Endodermal cell (in vitro differentiated cells): ENCODE data around the gene MSGN1. TPM values are rescaled to one million over a fixed set of nuclear protein-coding genes. Genes with fewer than 3 reads are reported as not detected.

Experiments used
- DNase-seq: peaks from one replicate; pipeline ENCODE4 v3.0.0-alpha.2; 2017
- H3K27ac ChIP-seq: 2 replicates; pipeline ENCODE4 v1.5.1; 2013; ENCODE audit warnings: mild to moderate bottlenecking, low read depth, low read length, moderate library complexity
- H3K27me3 ChIP-seq: 2 replicates; pipeline ENCODE4 v1.6.1; 2013; ENCODE audit warnings: mild to moderate bottlenecking, low read length, moderate library complexity; ENCODE audit not compliant: insufficient read depth, control insufficient read depth, poor library complexity, severe bottlenecking
- H3K36me3 ChIP-seq: 2 replicates; pipeline ENCODE4 v1.7.0; 2013; ENCODE audit warnings: mild to moderate bottlenecking, low read length, moderate library complexity; ENCODE audit not compliant: control insufficient read depth, insufficient read depth
- H3K4me1 ChIP-seq: one replicate; pipeline ENCODE4 v1.7.0; 2013; ENCODE audit warnings: low read length; ENCODE audit not compliant: control insufficient read depth, insufficient read depth
- H3K4me3 ChIP-seq: 2 replicates; pipeline ENCODE4 v1.5.1; 2013; ENCODE audit warnings: mild to moderate bottlenecking, low read length, moderate library complexity
- H3K9ac ChIP-seq: 2 replicates; pipeline ENCODE4 v1.6.1; 2013; ENCODE audit warnings: mild to moderate bottlenecking, low read length, moderate library complexity; ENCODE audit not compliant: poor library complexity, severe bottlenecking; ENCODE audit errors: extremely low read depth
- H3K9me3 ChIP-seq: 2 replicates; pipeline ENCODE4 v1.6.1; 2013; ENCODE audit warnings: mild to moderate bottlenecking, low read length, moderate library complexity; ENCODE audit not compliant: control insufficient read depth
- H3K27ac Mint-ChIP-seq: 2 replicates; pipeline ENCODE4 v1.8.0; 2020; ENCODE audit warnings: mixed read lengths
- H3K27me3 Mint-ChIP-seq: 2 replicates; pipeline ENCODE4 v1.8.0; 2021; ENCODE audit warnings: mild to moderate bottlenecking, mixed read lengths; ENCODE audit not compliant: insufficient read depth
- H3K36me3 Mint-ChIP-seq: 2 replicates; pipeline ENCODE4 v1.8.0; 2020; ENCODE audit warnings: low read depth, mixed read lengths
- H3K4me1 Mint-ChIP-seq: 2 replicates; pipeline ENCODE4 v1.8.0; 2020; ENCODE audit warnings: mixed read lengths
- H3K4me3 Mint-ChIP-seq: 2 replicates; pipeline ENCODE4 v1.8.0; 2020; ENCODE audit warnings: mild to moderate bottlenecking, moderate library complexity, mixed read lengths
- H3K9me3 Mint-ChIP-seq: 2 replicates; pipeline ENCODE4 v1.8.0; 2020; ENCODE audit warnings: mild to moderate bottlenecking, mixed read lengths
- WGBS, 2 experiments: methylation state at CpG; one replicate each; pipeline versions ENCODE4 v1.1.5 to v1.1.7; 2013; ENCODE audit warnings: missing lambda C conversion rate in 2 of 2, mixed read lengths in 1 of 2; ENCODE audit not compliant: insufficient coverage in 1 of 2, insufficient read length in 1 of 2; 5-methylcytosine and 5-hydroxymethylcytosine counted together
- total RNA-seq, 2 donors: library from RNA; stranded (reverse); fragmentation: NEBNext Ultra II Directional in 1 of 2; extraction: Animal tissue kit (Norgen Biotek cat#: 25700) in 1 of 2; gene quantifications; 2 replicates in 1 of 2; 3 replicates in 1 of 2; pipeline ENCODE4 v1.2.1, GENCODE V29; 2021
- TF ChIP-seq, protein P1 (sequence below): fragments of 200-600 bp; sonication (generic); conservative IDR thresholded peaks from 2 replicates; pipeline ENCODE4 v1.5.0; 2021; ENCODE audit warnings: antibody characterized with exemption, mild to moderate bottlenecking

MSGN1 gene
- total RNA-seq, 2 donors from 2014 or later, result not detected

- peaks cover 61% of the 10 kb centered on the region for H3K27me3 Mint-ChIP-seq
- peaks cover 41% of the 10 kb centered on the region for H3K27me3 ChIP-seq
- H3K36me3 Mint-ChIP-seq, result no peaks in the 10 kb centered on the region
- no peaks in the 10 kb centered on the region for H3K36me3 ChIP-seq
- WGBS, 2 experiments, result 88 to 100% methylated on average over 3 to 5 of the region's 5 CpGs
- H3K9me3 ChIP-seq, result no peaks in the 10 kb centered on the region
- peaks cover 53% of the 10 kb centered on the region for H3K4me1 Mint-ChIP-seq
- no peak overlapping the region for H3K27ac Mint-ChIP-seq
- H3K9ac ChIP-seq, result no peak overlapping the region
- H3K27ac ChIP-seq, result no peak overlapping the region
- H3K4me3 ChIP-seq, result no peak overlapping the region
- no peaks in the 10 kb centered on the region for H3K4me1 ChIP-seq
- DNase-seq, result no peak
- no peaks in the 10 kb centered on the region for H3K9me3 Mint-ChIP-seq
- no peak overlapping the region for H3K4me3 Mint-ChIP-seq
- TF ChIP-seq, protein P1, sequence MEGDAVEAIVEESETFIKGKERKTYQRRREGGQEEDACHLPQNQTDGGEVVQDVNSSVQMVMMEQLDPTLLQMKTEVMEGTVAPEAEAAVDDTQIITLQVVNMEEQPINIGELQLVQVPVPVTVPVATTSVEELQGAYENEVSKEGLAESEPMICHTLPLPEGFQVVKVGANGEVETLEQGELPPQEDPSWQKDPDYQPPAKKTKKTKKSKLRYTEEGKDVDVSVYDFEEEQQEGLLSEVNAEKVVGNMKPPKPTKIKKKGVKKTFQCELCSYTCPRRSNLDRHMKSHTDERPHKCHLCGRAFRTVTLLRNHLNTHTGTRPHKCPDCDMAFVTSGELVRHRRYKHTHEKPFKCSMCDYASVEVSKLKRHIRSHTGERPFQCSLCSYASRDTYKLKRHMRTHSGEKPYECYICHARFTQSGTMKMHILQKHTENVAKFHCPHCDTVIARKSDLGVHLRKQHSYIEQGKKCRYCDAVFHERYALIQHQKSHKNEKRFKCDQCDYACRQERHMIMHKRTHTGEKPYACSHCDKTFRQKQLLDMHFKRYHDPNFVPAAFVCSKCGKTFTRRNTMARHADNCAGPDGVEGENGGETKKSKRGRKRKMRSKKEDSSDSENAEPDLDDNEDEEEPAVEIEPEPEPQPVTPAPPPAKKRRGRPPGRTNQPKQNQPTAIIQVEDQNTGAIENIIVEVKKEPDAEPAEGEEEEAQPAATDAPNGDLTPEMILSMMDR, result no peak
Observed at GRCh38 chr2:17791121-17791816, 25.0 kb upstream of the MSGN1 start.

DNA sequence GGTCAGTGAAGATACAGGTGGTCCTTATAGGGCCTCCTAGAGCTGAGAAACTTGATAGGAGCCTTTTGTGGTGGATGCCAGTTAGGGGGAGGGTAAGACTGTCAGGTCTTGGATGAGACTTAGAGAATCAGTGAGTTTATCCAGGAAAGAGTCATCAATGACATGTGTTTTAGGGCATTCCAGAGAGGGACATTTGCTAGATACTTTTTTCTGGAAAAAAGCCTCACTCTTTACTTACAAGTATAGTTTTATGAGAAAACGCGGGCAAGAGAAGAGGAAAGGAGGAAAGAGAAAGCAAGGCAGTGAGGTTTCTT lies 24.5 kb upstream of the MSGN1 start:
- Histone ChIP-seq H3K36me3 (no peaks in the 10 kb centered on the region), H3K4me1 (no peaks in the 10 kb centered on the region), H3K9ac (no peak overlapping the region), H3K27ac (no peak overlapping the region), H3K9me3 (no peaks in the 10 kb centered on the region), H3K4me3 (no peak overlapping the region), H3K27me3 (peaks cover 41% of the 10 kb centered on the region)
- WGBS, 2 experiments, result 96% methylated on average over 2 of the region's 2 CpGs; no CpG with 5 or more reads in 1 of the 2 experiments
- H3K36me3 Mint-ChIP-seq, result no peaks in the 10 kb centered on the region
- no peaks in the 10 kb centered on the region for H3K9me3 Mint-ChIP-seq
- TF ChIP-seq, protein P1, result no peak
- H3K27me3 Mint-ChIP-seq, result peaks cover 65% of the 10 kb centered on the region
- H3K27ac Mint-ChIP-seq, result no peak overlapping the region
- no peak overlapping the region for H3K4me3 Mint-ChIP-seq
- DNase-seq, result no peak
- H3K4me1 Mint-ChIP-seq, result peaks cover 53% of the 10 kb centered on the region

GRCh38 chr2:17792515-17792914 lies 23.7 kb upstream of the MSGN1 start:
- peaks cover 41% of the 10 kb centered on the region for H3K27me3 ChIP-seq
- TF ChIP-seq, protein P1, result no peak
- DNase-seq, result no peak
- no peaks in the 10 kb centered on the region for H3K36me3 ChIP-seq
- H3K9ac ChIP-seq, result no peak overlapping the region
- Mint-ChIP-seq H3K27ac (no peak overlapping the region), H3K9me3 (no peaks in the 10 kb centered on the region), H3K36me3 (no peaks in the 10 kb centered on the region), H3K27me3 (peaks cover 61% of the 10 kb centered on the region), H3K4me3 (no peak overlapping the region), H3K4me1 (peaks cover 53% of the 10 kb centered on the region)
- 67% methylated on average over 1 of the region's 1 CpG; no CpG with 5 or more reads in 1 of the 2 experiments for WGBS, 2 experiments
- no peaks in the 10 kb centered on the region for H3K4me1 ChIP-seq
- no peak overlapping the region for H3K4me3 ChIP-seq
- H3K9me3 ChIP-seq, result no peaks in the 10 kb centered on the region
- no peak overlapping the region for H3K27ac ChIP-seq
